HepG2 (cell line): ENCODE measurements around the gene NARF. TPM values are rescaled to one million over a fixed set of nuclear protein-coding genes. Genes with fewer than 3 reads are reported as not detected.
A peak's percentile ranks its signal among the peaks of the same experiment; 100 is the strongest.

Experiments
- ELF3 ChIP-seq: IDR thresholded peaks from 2 replicates; pipeline ENCODE4 v1.6.1; 2016; ENCODE audit warnings: missing genetic modification reagents, missing compliant biosample characterization
- HMGXB4 ChIP-seq, 2 experiments: sonication (generic) in 1 of 2; formaldehyde crosslinking in 1 of 2; IDR thresholded peaks; 2 replicates each; pipeline versions ENCODE4 v1.4.0 to v1.6.1; 2018 to 2020; ENCODE audit warnings: missing genetic modification reagents in 2 of 2, borderline replicate concordance in 1 of 2, low read depth in 1 of 2, mild to moderate bottlenecking in 1 of 2, missing biosample characterization in 1 of 2
- LCORL ChIP-seq, 2 experiments: fragments of 450-650 bp in 1 of 2; sonication (generic) in 1 of 2; formaldehyde crosslinking in 1 of 2; IDR thresholded peaks; 2 replicates each; pipeline versions ENCODE4 v1.5.0 to v1.6.1; 2017 to 2020; ENCODE audit warnings: antibody characterized with exemption in 1 of 2, missing genetic modification reagents in 1 of 2
- MED1 ChIP-seq: sonication (generic); formaldehyde crosslinking; IDR thresholded peaks from 2 replicates; pipeline ENCODE4 v1.4.0; 2020; ENCODE audit warnings: missing genetic modification reagents
- MIER3 ChIP-seq: IDR thresholded peaks from 2 replicates; pipeline ENCODE4 v1.6.1; 2016; ENCODE audit warnings: missing compliant biosample characterization, borderline replicate concordance
- MTA1 ChIP-seq: sonication (generic); formaldehyde crosslinking; IDR thresholded peaks from 2 replicates; pipeline ENCODE4 v1.4.0; 2020; ENCODE audit warnings: missing genetic modification reagents, mild to moderate bottlenecking, borderline replicate concordance
- MXI1 ChIP-seq: IDR thresholded peaks from 3 replicates; pipeline ENCODE4 v1.6.1; 2012; ENCODE audit warnings: low read depth, low read length, inconsistent platforms, borderline replicate concordance
- NONO ChIP-seq, 2 experiments: fragments of 450-650 bp in 1 of 2; sonication (generic) in 1 of 2; formaldehyde crosslinking in 1 of 2; IDR thresholded peaks in 1 of 2; conservative IDR thresholded peaks in 1 of 2; 2 replicates each; pipeline versions ENCODE4 v1.6.1 to v1.8.0; 2017 to 2022; ENCODE audit warnings: mild to moderate bottlenecking in 1 of 2, missing genetic modification reagents in 1 of 2, moderate library complexity in 1 of 2
- PATZ1 ChIP-seq: sonication (generic); formaldehyde crosslinking; IDR thresholded peaks from 2 replicates; pipeline ENCODE4 v1.4.0; 2020; ENCODE audit warnings: missing genetic modification reagents
- PAXIP1 ChIP-seq: sonication (generic); formaldehyde crosslinking; conservative IDR thresholded peaks from 2 replicates; pipeline ENCODE4 v1.4.0; 2020; ENCODE audit warnings: mild to moderate bottlenecking, missing genetic modification reagents, moderate library complexity
- THAP11 ChIP-seq: IDR thresholded peaks from 2 replicates; pipeline ENCODE4 v1.6.1; 2016; ENCODE audit warnings: missing biosample characterization, missing genetic modification reagents
- YEATS4 ChIP-seq: sonication (generic); formaldehyde crosslinking; IDR thresholded peaks from 2 replicates; pipeline ENCODE4 v1.4.0; 2020; ENCODE audit warnings: missing genetic modification reagents, borderline replicate concordance
- ZBTB1 ChIP-seq: sonication (generic); formaldehyde crosslinking; IDR thresholded peaks from 2 replicates; pipeline ENCODE4 v1.4.0; 2020; ENCODE audit warnings: missing genetic modification reagents, borderline replicate concordance
- ZFP36 ChIP-seq: fragments of 150-350 bp; IDR thresholded peaks from 2 replicates; pipeline ENCODE4 v1.6.1; 2018; ENCODE audit warnings: borderline replicate concordance, low read length, low read depth; ENCODE audit not compliant: partially characterized antibody
- ZNF496 ChIP-seq: sonication (generic); formaldehyde crosslinking; IDR thresholded peaks from 2 replicates; pipeline ENCODE4 v1.8.1; 2023; ENCODE audit warnings: mild to moderate bottlenecking, moderate library complexity, missing genetic modification reagents; ENCODE audit not compliant: insufficient replicate concordance
- polyA plus RNA-seq, 8 experiments: library from polyadenylated mRNA; depleted of rRNA in 3 of 8; stranded (reverse) in 7 of 8; unstranded in 1 of 8; fragments of >200 nt; fragmentation: Illumina TruSeq in 4 of 8; extraction: Trizol in 4 of 8; gene quantifications; 2 replicates each; pipeline versions ENCODE4 v1.2.1 to v1.2.3, GENCODE V29; 2011 to 2016; ENCODE audit warnings: low read depth in 4 of 8, missing spikeins in 1 of 8, mixed read lengths in 1 of 8; ENCODE audit not compliant: insufficient read depth in 1 of 8
- total RNA-seq, 5 experiments: library from RNA; depleted of rRNA; stranded (reverse); fragments of >200 nt; fragmentation: Illumina TruSeq; extraction: Trizol; gene quantifications; 2 replicates each; pipeline ENCODE4 v1.2.3, GENCODE V29; 2016; ENCODE audit warnings: low read depth in 1 of 5
- TF ChIP-seq, protein P1 (sequence below): IDR thresholded peaks from 2 replicates; pipeline ENCODE4 v1.6.1; 2016; ENCODE audit warnings: missing compliant biosample characterization, missing genetic modification reagents, borderline replicate concordance

NARF gene
- total and polyA plus RNA-seq, 2 of the 13 experiments (the other 11 are each of a cell fraction or from before 2014, with no cell fraction given) = 61.1 to 144 TPM

DNA sequence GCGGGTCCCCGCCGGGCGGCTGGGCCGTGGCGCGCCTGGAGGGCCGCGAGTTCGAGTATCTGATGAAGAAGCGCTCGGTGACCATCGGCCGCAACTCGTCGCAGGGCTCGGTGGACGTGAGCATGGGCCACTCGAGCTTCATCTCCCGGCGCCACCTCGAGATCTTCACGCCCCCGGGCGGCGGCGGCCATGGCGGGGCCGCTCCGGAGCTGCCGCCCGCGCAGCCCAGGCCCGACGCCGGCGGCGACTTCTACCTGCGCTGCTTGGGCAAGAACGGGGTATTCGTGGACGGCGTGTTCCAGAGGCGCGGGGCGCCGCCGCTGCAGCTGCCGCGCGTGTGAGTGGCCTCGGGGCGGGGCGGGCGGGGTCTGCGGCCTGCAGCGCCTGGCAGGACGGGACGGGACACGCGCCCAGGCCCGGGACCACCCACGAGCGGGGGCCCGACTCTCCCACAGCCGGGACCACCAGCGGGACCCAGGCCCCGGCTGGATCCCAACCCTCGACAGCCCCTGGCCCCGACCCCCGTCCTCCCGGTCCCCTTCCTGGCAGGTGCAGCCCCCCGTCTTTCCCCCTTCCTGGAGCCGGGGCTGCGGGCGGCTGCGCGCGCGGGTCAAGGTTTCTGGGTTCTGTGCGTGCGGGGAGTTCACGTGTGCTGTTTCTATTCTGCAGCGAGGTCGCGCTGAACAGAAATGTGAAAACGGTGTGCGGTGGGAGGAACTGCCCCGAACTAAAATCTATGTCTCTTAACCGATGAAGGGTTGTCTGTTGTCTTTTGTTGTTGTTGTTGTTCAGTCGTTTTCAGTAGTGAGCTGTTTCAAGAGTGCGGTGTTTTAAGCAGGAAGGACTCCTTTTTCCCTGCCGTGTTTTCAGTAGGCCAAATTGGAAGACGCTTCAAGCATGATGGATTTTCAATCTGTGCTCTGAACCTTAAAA is 61.7 kb downstream of the NARF start (continued):
- peak; percentile 61; the same call in 1 of the 3 replicates for TF ChIP-seq MXI1
- TF ChIP-seq, protein P1, sequence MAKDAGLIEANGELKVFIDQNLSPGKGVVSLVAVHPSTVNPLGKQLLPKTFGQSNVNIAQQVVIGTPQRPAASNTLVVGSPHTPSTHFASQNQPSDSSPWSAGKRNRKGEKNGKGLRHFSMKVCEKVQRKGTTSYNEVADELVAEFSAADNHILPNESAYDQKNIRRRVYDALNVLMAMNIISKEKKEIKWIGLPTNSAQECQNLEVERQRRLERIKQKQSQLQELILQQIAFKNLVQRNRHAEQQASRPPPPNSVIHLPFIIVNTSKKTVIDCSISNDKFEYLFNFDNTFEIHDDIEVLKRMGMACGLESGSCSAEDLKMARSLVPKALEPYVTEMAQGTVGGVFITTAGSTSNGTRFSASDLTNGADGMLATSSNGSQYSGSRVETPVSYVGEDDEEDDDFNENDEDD (CRISPR knock-in tag) = 0 out of 2 replicates have a peak, but pooled peaks have one; percentile 37
- TF ChIP-seq HMGXB4 (CRISPR knock-in tag; IDR thresholded peaks at IDR 0.05; ENCODE audit: borderline replicate concordance in 1 of 2, low read depth in 1 of 2) = peak; percentile 33 to 68; a peak in 2 of 4 replicates
- TF ChIP-seq THAP11 (CRISPR knock-in tag) = 0 out of 2 replicates have a peak, but pooled peaks have one; percentile 20
- TF ChIP-seq ZNF496 = no peak
- TF ChIP-seq YEATS4 = peak; percentile 68; the same call in 1 of the 2 replicates
- peak; percentile 57; the same call in 1 of the 2 replicates for TF ChIP-seq PATZ1 (CRISPR knock-in tag)
- peak; percentile 90 for TF ChIP-seq ZBTB1
- peak; percentile 13; the same call in 1 of the 2 replicates for TF ChIP-seq MED1 (CRISPR knock-in tag)
- no peak for TF ChIP-seq ZFP36
- no peak for TF ChIP-seq LCORL (IDR thresholded peaks at IDR 0.05)
- peak; percentile 32; the same call in 1 of the 2 replicates for TF ChIP-seq LCORL (CRISPR knock-in tag; IDR thresholded peaks at IDR 0.05)
- peak; percentile 51; the same call in 1 of the 2 replicates for TF ChIP-seq ELF3 (CRISPR knock-in tag)
- no peak for TF ChIP-seq MIER3 (CRISPR knock-in tag)
- no peak for TF ChIP-seq NONO (IDR thresholded peaks at IDR 0.05)
- TF ChIP-seq NONO (CRISPR knock-in tag; conservative IDR thresholded peaks at IDR 0.05) = peak; percentile 28; the same call in 1 of the 2 replicates
- 0 out of 2 replicates have a peak, but pooled peaks have one; percentile 8 for TF ChIP-seq PAXIP1 (CRISPR knock-in tag)
- peak; percentile 22; the same call in 1 of the 2 replicates for TF ChIP-seq MTA1 (CRISPR knock-in tag)
